RWPE2 (cell line): Measurements from ENCODE around the gene SINHCAF.

ENCODE experiments used
- ATAC-seq: fragments of 200-7000 bp; cut with Tn5 transposase; 3 replicates; pipeline ENCODE4 v1.9.1; 2021; ENCODE audit warnings: low read depth
- DNase-seq: peaks from one replicate; pipeline ENCODE4 v3.0.0-alpha.2; 2020; ENCODE audit warnings: low spot score
- H3K27ac ChIP-seq: fragments of 450-650 bp; 2 replicates; pipeline ENCODE4 v1.5.1; 2017; ENCODE audit warnings: mild to moderate bottlenecking; ENCODE audit not compliant: poor library complexity, severe bottlenecking
- H3K27me3 ChIP-seq: fragments of 250-450 bp; sonication (Bioruptor Pico); 2 replicates; pipeline ENCODE4 v1.5.1; 2021; ENCODE audit warnings: mild to moderate bottlenecking, moderate library complexity; ENCODE audit not compliant: insufficient read depth, poor library complexity, severe bottlenecking
- H3K36me3 ChIP-seq: fragments of 250-450 bp; sonication (Bioruptor Pico); 2 replicates; pipeline ENCODE4 v1.5.1; 2020; ENCODE audit warnings: low read depth, mild to moderate bottlenecking, moderate library complexity
- H3K4me1 ChIP-seq: fragments of 250-450 bp; sonication (Bioruptor Pico); 2 replicates; pipeline ENCODE4 v1.5.1; 2021; ENCODE audit warnings: mild to moderate bottlenecking, moderate library complexity; ENCODE audit not compliant: insufficient read depth, poor library complexity, severe bottlenecking
- H3K4me3 ChIP-seq: fragments of 250-450 bp; sonication (Bioruptor Pico); 2 replicates; pipeline ENCODE4 v1.5.1; 2021; ENCODE audit warnings: mild to moderate bottlenecking, moderate library complexity; ENCODE audit not compliant: severe bottlenecking
- H3K9me3 ChIP-seq: fragments of 250-450 bp; sonication (Bioruptor Pico); 2 replicates; pipeline ENCODE4 v1.5.1; 2021; ENCODE audit warnings: mild to moderate bottlenecking, moderate library complexity; ENCODE audit not compliant: severe bottlenecking
- TF ChIP-seq, protein P1 (sequence below): fragments of 450-650 bp; IDR thresholded peaks from one replicate; pipeline ENCODE4 v1.5.1; 2017; ENCODE audit warnings: mild to moderate bottlenecking, moderate library complexity; ENCODE audit not compliant: poor library complexity, severe bottlenecking

SINHCAF gene

DNA sequence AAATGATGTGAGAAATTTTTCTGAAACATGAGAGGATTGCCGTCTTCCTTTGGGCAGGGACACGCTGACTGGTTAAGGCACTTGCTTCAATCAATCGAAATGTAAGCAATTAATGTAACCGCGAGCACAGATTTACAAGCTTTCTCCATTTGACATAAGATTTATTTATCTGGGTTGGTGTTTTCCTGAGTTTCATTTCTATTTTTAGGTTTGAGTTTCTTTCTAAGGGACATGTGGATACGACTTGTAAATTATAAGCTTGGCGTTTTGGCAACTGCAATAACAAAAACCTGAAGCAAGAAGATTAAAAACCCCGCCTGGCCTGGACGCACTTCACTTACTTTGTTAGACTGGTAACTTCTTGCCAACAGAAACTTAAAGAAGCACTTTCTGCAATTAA, 20.3 kb upstream of the SINHCAF start:
- ATAC-seq (no peak), DNase-seq (no peak)
- Histone ChIP-seq H3K27me3 (no peaks in the 10 kb centered on the region), H3K4me1 (no peaks in the 10 kb centered on the region), H3K36me3 (no peaks in the 10 kb centered on the region), H3K9me3 (no peaks in the 10 kb centered on the region), H3K4me3 (no peak overlapping the region), H3K27ac (no peak overlapping the region)
- TF ChIP-seq, protein P1, sequence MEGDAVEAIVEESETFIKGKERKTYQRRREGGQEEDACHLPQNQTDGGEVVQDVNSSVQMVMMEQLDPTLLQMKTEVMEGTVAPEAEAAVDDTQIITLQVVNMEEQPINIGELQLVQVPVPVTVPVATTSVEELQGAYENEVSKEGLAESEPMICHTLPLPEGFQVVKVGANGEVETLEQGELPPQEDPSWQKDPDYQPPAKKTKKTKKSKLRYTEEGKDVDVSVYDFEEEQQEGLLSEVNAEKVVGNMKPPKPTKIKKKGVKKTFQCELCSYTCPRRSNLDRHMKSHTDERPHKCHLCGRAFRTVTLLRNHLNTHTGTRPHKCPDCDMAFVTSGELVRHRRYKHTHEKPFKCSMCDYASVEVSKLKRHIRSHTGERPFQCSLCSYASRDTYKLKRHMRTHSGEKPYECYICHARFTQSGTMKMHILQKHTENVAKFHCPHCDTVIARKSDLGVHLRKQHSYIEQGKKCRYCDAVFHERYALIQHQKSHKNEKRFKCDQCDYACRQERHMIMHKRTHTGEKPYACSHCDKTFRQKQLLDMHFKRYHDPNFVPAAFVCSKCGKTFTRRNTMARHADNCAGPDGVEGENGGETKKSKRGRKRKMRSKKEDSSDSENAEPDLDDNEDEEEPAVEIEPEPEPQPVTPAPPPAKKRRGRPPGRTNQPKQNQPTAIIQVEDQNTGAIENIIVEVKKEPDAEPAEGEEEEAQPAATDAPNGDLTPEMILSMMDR: no peak

DNA sequence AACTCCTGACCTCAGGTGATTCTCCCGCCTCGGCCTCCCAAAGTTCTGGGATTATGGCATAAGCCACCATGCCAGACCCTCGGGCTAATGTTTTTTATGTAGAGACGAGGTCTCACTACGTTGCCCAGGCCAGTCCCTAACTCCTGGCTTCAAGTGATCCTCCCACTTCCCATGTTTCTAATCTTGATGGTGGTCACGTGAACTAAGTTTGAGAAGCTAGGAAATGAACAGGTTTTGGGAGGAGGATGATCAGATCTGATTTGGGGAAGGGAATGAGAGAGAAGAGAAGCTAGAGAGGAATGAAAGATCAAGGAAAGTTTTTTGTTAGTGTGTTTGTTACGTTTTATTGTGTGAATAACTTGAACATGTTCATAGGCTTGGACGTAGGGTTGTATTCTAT, 17.2 kb upstream of the SINHCAF start:
- ATAC-seq (no peak), DNase-seq (no peak)
- Histone ChIP-seq H3K36me3 (no peaks in the 10 kb centered on the region), H3K9me3 (no peaks in the 10 kb centered on the region), H3K27me3 (no peaks in the 10 kb centered on the region), H3K4me1 (peaks cover 4% of the 10 kb centered on the region), H3K4me3 (no peak overlapping the region), H3K27ac (no peak overlapping the region)
- TF ChIP-seq, protein P1: no peak

DNA sequence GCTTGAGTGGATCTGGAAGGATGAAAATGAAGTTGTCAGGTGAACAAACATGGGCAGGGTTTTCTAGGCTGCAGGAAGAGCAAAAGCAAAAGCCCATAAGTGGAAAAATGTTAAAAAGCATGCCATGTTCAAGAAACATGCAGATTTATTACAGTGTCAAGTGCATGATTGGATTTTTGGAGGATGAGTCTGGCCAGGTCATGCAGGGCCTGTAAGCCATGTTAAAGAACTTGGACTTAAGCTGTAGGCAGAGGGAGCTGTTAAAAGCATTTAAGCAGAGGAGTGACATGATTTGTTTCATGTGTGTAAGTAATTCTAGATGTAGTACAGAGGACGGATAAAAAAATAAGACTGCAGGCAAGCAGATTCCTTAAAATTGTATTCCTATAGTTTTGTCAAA, 16.3 kb upstream of the SINHCAF start:
- ATAC-seq: peak; percentile 14; the same call in 1 of the 3 replicates
- Histone ChIP-seq H3K27me3 (no peaks in the 10 kb centered on the region), H3K4me1 (peaks cover 4% of the 10 kb centered on the region), H3K9me3 (no peaks in the 10 kb centered on the region), H3K27ac (no peak overlapping the region), H3K4me3 (no peak overlapping the region), H3K36me3 (no peaks in the 10 kb centered on the region)
- no peak for DNase-seq
- TF ChIP-seq, protein P1: no peak

DNA sequence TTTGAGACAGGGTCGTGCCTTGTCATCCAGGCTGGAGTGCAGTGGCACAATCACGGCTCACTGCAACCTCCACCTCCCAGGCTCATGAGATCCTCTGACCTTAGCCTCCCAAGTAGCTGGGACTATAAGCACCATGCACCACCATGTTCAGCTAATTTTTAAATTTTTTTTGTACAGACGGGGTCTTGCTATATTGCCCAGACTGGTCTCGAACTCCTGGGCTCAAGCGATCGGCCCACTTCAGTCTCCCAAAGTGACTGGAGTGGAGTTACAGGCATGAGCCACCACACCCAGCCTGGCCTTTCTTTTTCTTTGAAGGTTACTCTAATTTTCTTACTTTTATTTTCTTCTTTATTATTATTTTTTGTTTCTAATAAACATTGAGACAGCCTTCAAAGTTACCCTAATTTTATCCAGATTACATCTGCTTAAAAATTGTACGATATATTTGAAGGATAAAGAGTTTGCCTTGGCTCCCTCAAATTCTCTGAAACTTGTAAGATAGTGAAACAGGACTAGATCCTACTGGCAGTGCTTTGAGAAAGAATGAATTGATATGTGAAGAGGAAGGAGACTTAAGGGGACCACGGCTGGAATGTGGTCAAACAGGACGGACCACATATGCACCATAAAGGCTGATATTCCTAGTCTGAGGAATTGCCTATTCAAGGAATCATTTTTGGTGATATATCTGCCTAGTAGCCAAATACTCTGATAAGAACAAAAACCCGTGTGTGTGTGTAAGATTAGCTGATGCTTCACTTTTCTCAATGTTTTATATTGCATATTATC, 14.1 kb upstream of the SINHCAF start:
- TF ChIP-seq, protein P1: no peak
- Histone ChIP-seq H3K4me3 (no peak overlapping the region), H3K27me3 (no peaks in the 10 kb centered on the region), H3K36me3 (no peaks in the 10 kb centered on the region), H3K27ac (no peak overlapping the region), H3K9me3 (no peaks in the 10 kb centered on the region), H3K4me1 (peaks cover 4% of the 10 kb centered on the region)
- no peak for DNase-seq
- peak; percentile 44; the same call in 1 of the 3 replicates for ATAC-seq

DNA sequence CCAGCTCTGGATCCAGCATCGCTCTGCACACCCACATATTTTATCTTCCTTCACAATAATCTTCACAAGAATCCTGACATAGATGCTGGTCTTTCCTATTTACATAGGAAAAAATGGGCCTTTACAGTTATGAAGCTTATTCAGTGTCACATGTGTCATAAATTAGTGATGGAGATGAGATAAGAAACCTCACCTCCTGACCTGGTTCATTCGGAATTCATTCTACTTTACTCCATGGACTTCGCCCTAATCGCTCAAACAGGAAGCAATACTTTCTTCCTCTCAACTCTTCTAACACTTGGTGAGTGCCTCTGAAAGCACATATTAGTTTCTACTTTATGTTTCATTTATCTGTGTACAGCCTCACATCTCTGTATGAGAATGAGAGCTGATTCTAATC, 12.0 kb upstream of the SINHCAF start:
- H3K4me1 ChIP-seq: peaks cover 4% of the 10 kb centered on the region
- no peak overlapping the region for H3K4me3 ChIP-seq
- TF ChIP-seq, protein P1: no peak
- no peak for DNase-seq
- H3K27ac ChIP-seq: no peak overlapping the region
- H3K36me3 ChIP-seq: no peaks in the 10 kb centered on the region
- no peaks in the 10 kb centered on the region for H3K27me3 ChIP-seq
- no peaks in the 10 kb centered on the region for H3K9me3 ChIP-seq
- ATAC-seq: no peak
